IgD-negative memory B cell (primary cell): Measurements from ENCODE around the gene APOD. TPM values are rescaled to one million over a fixed set of nuclear protein-coding genes. Genes with fewer than 3 reads are reported as not detected.

Experiments
- H3K27ac Mint-ChIP-seq, 3 donors: one replicate each; pipeline ENCODE4 v1.8.0; 2020 to 2022; ENCODE audit warnings: mild to moderate bottlenecking in 3 of 3, mixed read lengths in 3 of 3, moderate library complexity in 1 of 3
- H3K27me3 Mint-ChIP-seq: one replicate; pipeline ENCODE4 v1.8.0; 2021; ENCODE audit warnings: mixed read lengths
- H3K36me3 Mint-ChIP-seq: one replicate; pipeline ENCODE4 v1.8.0; 2020; ENCODE audit warnings: mild to moderate bottlenecking, mixed read lengths
- H3K4me1 Mint-ChIP-seq, 3 donors: one replicate each; pipeline ENCODE4 v1.8.0; 2020 to 2022; ENCODE audit warnings: mixed read lengths in 3 of 3, mild to moderate bottlenecking in 1 of 3
- H3K4me3 Mint-ChIP-seq, 4 donors: one replicate each; pipeline ENCODE4 v1.8.0; 2020 to 2022; ENCODE audit warnings: mild to moderate bottlenecking in 4 of 4, mixed read lengths in 4 of 4, moderate library complexity in 3 of 4
- H3K9me3 Mint-ChIP-seq, 3 donors: one replicate each; pipeline ENCODE4 v1.8.0; 2020 to 2021; ENCODE audit warnings: mixed read lengths in 3 of 3, mild to moderate bottlenecking in 1 of 3
- polyA plus RNA-seq: library from polyadenylated mRNA; unstranded; fragments of 300-500 nt; fragmentation: Illumina TruSeq; gene quantifications from one replicate; pipeline ENCODE4 v1.2.3, GENCODE V29; 2021

Gene APOD
- polyA plus RNA-seq, 1 donor from 2014 or later = not detected

GRCh38 chr3:195578565-195578964 lies 5.2 kb downstream of the APOD start:
- no peaks in the 10 kb centered on the region for H3K27me3 Mint-ChIP-seq

DNA sequence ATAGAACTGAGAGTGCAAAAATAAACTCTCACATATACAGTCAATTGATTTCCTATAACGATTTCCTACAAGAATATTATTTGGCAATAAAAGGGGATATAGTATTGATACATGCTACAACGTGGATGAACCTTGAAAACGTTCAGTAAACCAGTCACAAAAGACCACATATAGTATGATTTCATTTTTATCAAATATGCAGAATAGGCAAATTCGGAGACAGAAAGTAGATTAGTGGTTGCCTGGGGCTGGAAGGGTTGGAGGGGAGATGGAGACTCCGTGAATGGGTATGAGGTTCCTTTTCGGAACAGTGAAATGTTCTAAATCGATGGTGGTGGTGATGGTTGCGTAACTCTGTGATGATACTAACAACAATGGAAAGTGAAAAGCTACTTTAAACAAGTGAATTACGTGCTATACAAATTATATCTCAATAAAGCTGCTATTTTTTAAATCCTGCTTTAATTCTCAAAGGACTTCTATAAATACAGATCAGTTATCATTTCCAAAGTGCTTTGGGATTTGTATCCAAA lies 6.0 kb downstream of the APOD start:
- Mint-ChIP-seq H3K27me3 (no peaks in the 10 kb centered on the region), H3K27ac (no peak overlapping the region), H3K4me1 (no peaks in the 10 kb centered on the region), H3K9me3 (no peaks in the 10 kb centered on the region), H3K4me3 (no peak overlapping the region), H3K36me3 (no peaks in the 10 kb centered on the region)

More at GRCh38 chr3:195578565-195578964, 5.2 kb downstream of the APOD start:
- Mint-ChIP-seq H3K9me3 (no peaks in the 10 kb centered on the region), H3K4me1 (no peaks in the 10 kb centered on the region), H3K4me3 (no peak overlapping the region), H3K27ac (peak overlapping the region in 1 of 3 donors; percentile 69), H3K36me3 (no peaks in the 10 kb centered on the region)

DNA sequence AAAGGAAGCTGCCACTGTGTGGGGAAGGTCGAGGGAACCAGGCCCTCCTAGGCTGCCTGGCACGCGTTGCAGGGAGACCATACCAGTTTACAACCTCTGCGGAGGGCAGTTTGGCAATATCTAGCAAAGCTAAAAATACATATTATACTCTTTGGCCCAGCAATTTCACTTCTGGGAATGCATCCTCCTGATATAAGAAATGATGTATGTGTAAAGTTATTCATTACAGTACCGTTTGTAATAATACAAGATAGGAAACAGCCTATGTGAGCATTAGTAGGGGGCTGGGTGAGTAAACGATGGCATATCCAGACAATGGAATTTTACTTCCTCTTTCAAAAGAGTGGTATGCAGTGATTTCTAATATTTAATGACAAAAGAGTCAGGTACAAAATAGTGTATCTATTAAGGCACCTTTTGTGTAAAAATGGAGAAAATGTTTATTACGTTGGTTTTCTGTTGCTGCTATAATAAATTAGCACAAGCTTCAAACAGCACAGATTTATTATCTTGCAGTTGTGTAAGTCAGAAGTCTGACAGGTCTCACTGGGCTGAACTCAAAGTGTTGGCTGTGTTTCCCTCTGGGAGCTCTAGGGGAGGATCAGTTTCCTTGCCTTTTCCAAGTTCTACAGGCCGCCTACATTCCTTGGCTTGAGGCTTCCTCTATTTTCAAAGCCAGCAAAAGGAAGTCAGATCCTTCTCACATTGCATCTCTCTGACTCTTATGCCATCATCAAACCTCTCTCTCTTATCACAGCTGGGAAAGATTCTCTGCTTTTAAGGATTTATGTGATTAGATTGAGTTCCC lies 9.0 kb downstream of the APOD start:
- Mint-ChIP-seq H3K4me1 (peaks cover 3 to 6% (median 3%) of the 10 kb centered on the region in 3 donors), H3K9me3 (no peaks in the 10 kb centered on the region), H3K27me3 (no peaks in the 10 kb centered on the region), H3K27ac (no peak overlapping the region), H3K4me3 (no peak overlapping the region), H3K36me3 (no peaks in the 10 kb centered on the region)

DNA sequence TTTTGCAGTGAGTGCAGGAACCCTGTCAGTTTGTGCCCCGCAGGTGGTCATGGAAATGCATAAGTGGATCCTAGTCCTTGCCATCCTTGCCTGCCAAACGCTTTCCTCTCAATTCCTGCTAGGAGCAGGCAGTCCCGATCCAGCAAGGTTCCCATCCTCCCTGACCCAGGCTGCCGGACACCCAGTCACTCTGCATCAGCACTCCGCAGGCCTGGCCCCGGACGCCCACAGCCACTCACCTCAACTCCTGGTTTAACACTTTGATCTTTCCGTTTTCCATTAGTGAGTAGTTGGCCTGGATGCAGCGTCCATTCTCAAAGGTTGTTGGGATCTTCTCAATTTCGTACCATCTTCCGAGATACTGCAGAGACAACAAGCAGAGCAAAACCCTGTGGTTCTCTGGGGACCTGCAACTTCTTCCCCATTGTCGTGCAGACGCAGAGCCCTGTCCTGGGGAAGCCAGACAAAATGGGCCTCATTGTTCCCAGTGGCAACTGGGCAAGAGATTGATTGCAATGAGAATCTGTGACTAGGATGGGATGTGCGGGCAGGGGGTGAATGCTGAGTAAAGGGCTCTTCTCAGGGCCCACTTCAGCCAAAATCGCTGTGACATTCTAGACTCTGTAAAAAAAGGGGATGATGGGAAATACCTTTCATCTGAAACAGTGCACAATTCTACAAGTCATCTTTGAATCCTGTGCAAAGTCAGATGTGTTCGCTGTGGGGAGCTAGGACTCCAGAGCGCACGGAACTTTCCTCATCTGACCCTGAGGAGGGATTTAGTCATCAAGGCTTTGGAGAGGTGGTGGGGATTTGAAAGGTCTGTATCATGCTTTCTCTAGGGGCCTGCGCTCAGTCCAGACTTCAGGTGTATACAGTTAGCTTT lies 9.9 kb downstream of the APOD start:
- Mint-ChIP-seq H3K27ac (peak overlapping the region in 1 of 3 donors; percentile 22), H3K36me3 (no peaks in the 10 kb centered on the region), H3K9me3 (no peaks in the 10 kb centered on the region), H3K4me1 (peaks cover 4 to 13% (median 6%) of the 10 kb centered on the region in 3 donors), H3K4me3 (no peak overlapping the region), H3K27me3 (no peaks in the 10 kb centered on the region)

DNA sequence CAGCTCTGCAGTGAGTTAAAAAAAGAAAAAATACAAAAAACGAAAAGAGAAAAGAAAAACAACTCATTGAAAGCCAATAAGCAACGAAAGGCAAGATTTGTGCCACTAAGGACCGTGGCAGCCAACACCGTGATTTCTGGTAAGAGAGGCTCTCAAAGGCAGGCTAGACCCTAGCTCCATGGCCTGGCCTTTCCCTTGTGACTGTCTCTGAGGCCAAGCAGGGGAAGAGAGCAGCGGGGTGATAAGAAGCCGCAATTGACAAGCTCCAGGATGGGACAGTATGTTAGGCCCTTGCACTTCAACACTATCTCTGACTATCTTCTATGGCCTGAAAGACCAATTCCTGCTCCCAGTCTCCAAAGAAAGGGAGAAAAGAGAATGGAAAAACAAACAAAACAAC lies 12.4 kb downstream of the APOD start:
- H3K9me3 Mint-ChIP-seq = no peaks in the 10 kb centered on the region
- H3K4me3 Mint-ChIP-seq = no peak overlapping the region
- peaks cover 5% of the 10 kb centered on the region for H3K27me3 Mint-ChIP-seq
- H3K4me1 Mint-ChIP-seq = peaks cover 9 to 19% (median 12%) of the 10 kb centered on the region in 3 donors
- peak overlapping the region in 1 of 3 donors; percentile 82 for H3K27ac Mint-ChIP-seq
- no peaks in the 10 kb centered on the region for H3K36me3 Mint-ChIP-seq

DNA sequence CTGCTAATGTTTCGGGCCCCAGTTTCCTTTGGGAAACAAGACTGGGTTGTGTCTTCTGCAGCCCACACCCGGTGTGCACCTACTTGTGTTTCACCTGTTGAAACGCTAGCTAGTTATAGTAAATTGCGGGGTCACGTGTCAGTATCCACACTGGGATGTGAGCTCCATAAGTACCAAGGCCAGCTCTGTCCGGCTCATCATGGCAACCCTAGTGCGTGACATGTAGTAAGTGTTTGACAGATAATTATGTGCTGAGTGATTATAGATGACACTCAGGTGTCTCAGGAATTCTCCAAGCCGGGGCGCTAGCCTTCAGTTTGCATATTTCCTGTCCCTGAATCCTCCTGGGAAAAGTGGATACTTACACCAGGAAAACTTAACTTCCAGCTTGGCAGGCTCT lies 12.8 kb downstream of the APOD start:
- no peak overlapping the region for H3K4me3 Mint-ChIP-seq
- no peaks in the 10 kb centered on the region for H3K9me3 Mint-ChIP-seq
- peak overlapping the region in 1 of 3 donors; percentile 82 for H3K27ac Mint-ChIP-seq
- peaks cover 5% of the 10 kb centered on the region for H3K27me3 Mint-ChIP-seq
- H3K4me1 Mint-ChIP-seq = peaks cover 9 to 19% (median 12%) of the 10 kb centered on the region in 3 donors
- no peaks in the 10 kb centered on the region for H3K36me3 Mint-ChIP-seq

DNA sequence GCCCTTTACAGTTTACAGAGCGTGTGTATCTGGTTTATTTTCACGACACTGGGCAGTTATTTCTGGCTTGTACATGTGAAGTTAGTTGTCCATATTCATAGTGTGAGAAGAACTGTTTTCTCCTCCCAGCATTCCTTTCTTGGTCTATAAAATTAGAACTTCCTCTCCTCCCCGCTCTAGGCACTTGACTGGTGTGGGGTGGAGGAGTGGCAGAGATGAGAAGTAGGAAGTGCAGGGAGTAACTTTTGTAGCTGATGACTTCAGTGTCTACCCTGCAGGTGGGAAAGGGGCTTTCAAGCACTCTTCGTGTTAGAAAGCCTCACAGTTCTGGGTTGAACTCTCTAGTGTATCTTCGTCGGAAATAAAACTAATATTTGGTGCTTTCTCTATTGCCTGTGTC lies 13.4 kb downstream of the APOD start:
- no peak overlapping the region for H3K4me3 Mint-ChIP-seq
- H3K4me1 Mint-ChIP-seq = peaks cover 9 to 19% (median 12%) of the 10 kb centered on the region in 3 donors
- H3K27me3 Mint-ChIP-seq = peaks cover 6% of the 10 kb centered on the region
- H3K36me3 Mint-ChIP-seq = no peaks in the 10 kb centered on the region
- H3K27ac Mint-ChIP-seq = peak overlapping the region in 1 of 3 donors; percentile 90
- H3K9me3 Mint-ChIP-seq = no peaks in the 10 kb centered on the region

GRCh38 chr3:195568630-195569029 lies 15.1 kb downstream of the APOD start:
- H3K27ac Mint-ChIP-seq = peak overlapping the region in 1 of 3 donors; percentile 85
- H3K4me3 Mint-ChIP-seq = peak overlapping the region in 2 of 4 donors; percentile 71 to 79
- H3K9me3 Mint-ChIP-seq = no peaks in the 10 kb centered on the region
- peaks cover 9 to 19% (median 12%) of the 10 kb centered on the region in 3 donors for H3K4me1 Mint-ChIP-seq
- H3K36me3 Mint-ChIP-seq = no peaks in the 10 kb centered on the region
- peaks cover 8% of the 10 kb centered on the region for H3K27me3 Mint-ChIP-seq

DNA sequence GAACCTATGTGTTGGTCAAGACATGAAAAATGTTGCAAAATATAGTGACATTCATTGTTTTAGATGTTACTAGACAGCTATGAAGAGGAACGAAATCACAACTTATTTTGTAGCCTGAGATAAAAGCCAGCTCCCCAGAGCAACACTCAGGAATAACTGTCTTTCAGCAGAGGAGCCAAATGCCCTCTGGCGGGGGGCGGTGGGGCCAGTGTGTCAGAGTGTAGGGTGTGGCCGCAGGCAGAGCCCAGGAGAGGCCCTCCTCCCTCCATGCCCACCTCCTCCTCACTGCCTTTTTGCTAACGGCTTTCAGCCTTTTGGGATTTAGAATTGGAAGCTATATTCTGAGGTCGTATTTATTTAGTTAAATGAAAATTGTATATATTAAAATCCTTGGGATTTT lies 16.9 kb downstream of the APOD start:
- peaks cover 9 to 19% (median 12%) of the 10 kb centered on the region in 3 donors for H3K4me1 Mint-ChIP-seq
- no peak overlapping the region for H3K4me3 Mint-ChIP-seq
- H3K27me3 Mint-ChIP-seq = peaks cover 11% of the 10 kb centered on the region
- no peaks in the 10 kb centered on the region for H3K9me3 Mint-ChIP-seq
- H3K36me3 Mint-ChIP-seq = no peaks in the 10 kb centered on the region
- peak overlapping the region in 1 of 3 donors; percentile 69 for H3K27ac Mint-ChIP-seq

- no peak overlapping the region for H3K27ac Mint-ChIP-seq
- no peaks in the 10 kb centered on the region for H3K9me3 Mint-ChIP-seq
- peaks cover 9 to 19% (median 12%) of the 10 kb centered on the region in 3 donors for H3K4me1 Mint-ChIP-seq
- H3K4me3 Mint-ChIP-seq = no peak overlapping the region
- no peaks in the 10 kb centered on the region for H3K36me3 Mint-ChIP-seq
- H3K27me3 Mint-ChIP-seq = peaks cover 11% of the 10 kb centered on the region
Measured at GRCh38 chr3:195565716-195566115, 18.0 kb downstream of the APOD start.

- Mint-ChIP-seq H3K36me3 (no peaks in the 10 kb centered on the region), H3K4me1 (peaks cover 4 to 7% (median 5%) of the 10 kb centered on the region in 3 donors), H3K4me3 (no peak overlapping the region), H3K27ac (peak overlapping the region in 1 of 3 donors; percentile 18), H3K9me3 (no peaks in the 10 kb centered on the region), H3K27me3 (peaks cover 11% of the 10 kb centered on the region)
Measured at GRCh38 chr3:195563317-195563716, 20.4 kb downstream of the APOD start.

DNA sequence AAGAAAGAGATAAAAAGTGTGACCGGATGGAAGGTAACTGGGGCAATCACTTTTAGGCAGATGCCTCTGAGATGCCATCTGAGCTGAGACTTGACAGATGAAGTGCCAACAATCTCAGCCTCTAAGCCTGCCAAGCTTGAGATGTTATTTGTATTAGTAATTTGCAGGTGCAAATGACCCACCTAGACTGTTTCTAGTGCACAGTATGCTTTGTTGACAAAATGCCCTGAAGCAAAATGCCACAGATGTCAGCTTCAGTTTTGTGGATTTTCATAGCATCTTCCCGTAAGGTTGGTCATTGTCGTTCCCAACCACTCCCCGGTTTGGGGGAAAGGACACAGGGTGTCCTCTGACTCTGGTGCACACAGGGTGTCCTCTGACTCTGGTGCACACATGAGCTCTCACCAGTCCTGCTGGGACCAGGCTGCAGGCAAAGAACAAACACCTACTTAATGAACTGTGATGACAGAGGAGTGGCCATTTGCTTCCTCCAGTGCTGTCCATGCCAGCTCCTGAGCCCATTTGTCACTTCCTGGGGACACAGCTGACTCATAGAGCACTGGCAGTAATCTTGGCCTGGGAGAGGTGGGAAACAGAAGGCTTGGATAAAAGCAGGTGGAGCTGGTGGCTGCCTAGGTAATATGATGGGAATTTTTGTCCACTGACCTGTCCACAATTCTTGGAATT lies 23.9 kb downstream of the APOD start:
- no peaks in the 10 kb centered on the region for H3K36me3 Mint-ChIP-seq
- no peak overlapping the region for H3K4me3 Mint-ChIP-seq
- H3K4me1 Mint-ChIP-seq = peaks cover 7 to 9% (median 8%) of the 10 kb centered on the region in 3 donors
- H3K27me3 Mint-ChIP-seq = peaks cover 3% of the 10 kb centered on the region
- H3K9me3 Mint-ChIP-seq = no peaks in the 10 kb centered on the region
- peak overlapping the region in 1 of 3 donors; percentile 28 for H3K27ac Mint-ChIP-seq

DNA sequence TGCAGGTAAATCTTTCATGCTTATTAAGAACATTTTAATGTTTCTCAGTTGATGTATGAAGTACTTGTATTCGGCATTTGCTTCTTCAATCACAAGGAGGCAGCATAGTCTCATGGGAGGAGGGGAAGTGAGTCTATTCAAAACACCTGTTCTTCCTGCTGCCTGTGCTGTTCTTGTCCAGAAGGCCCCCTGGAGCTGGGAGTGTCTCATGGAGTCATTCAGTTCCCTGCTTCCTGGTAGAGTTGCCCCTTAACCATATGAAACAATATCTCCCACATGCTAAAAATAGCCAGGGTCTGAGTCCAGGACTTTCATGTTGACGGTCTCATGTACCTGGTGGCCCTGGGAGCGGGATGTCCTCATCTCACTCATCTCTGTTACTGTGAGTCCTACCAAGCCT lies 25.1 kb downstream of the APOD start:
- Mint-ChIP-seq H3K27ac (no peak overlapping the region), H3K36me3 (no peaks in the 10 kb centered on the region), H3K9me3 (no peaks in the 10 kb centered on the region), H3K4me3 (no peak overlapping the region), H3K27me3 (peaks cover 3% of the 10 kb centered on the region), H3K4me1 (peaks cover 7 to 9% (median 8%) of the 10 kb centered on the region in 3 donors)

DNA sequence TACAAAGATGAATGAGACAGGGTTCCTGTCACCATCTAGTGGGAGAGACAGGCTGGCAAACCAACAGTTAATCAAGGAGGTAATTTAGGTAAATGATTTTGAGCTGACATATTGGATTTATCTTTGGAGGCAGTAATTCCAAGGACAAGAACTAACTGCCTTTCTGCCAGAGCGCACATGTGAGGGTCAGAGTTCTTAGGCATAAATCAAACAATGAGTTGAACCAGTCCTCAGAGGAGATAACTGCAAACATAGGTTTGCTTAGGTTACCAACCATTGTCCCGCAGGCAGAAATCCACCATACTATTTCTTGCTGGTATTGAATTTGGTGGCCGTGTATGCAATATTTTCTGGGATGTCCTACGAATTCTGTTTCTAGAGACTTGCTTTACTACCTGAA lies 26.4 kb downstream of the APOD start:
- Mint-ChIP-seq H3K27ac (no peak overlapping the region), H3K36me3 (no peaks in the 10 kb centered on the region), H3K4me1 (peaks cover 7 to 11% (median 9%) of the 10 kb centered on the region in 3 donors), H3K9me3 (no peaks in the 10 kb centered on the region), H3K27me3 (no peaks in the 10 kb centered on the region), H3K4me3 (no peak overlapping the region)
